ENCODE data around the gene HRK.
A peak's percentile ranks its signal among the peaks of the same experiment; 100 is the strongest.

HRK gene

GRCh38 chr12:116881325-116881876 lies at the start of gene HRK:
Gene HRK, minus strand, starts transcription at chr12:116881441. Its CDS starts 134 bp downstream, at chr12:116881307.
- DNase-seq (ENCODE audit: low read depth): no peak

DNA sequence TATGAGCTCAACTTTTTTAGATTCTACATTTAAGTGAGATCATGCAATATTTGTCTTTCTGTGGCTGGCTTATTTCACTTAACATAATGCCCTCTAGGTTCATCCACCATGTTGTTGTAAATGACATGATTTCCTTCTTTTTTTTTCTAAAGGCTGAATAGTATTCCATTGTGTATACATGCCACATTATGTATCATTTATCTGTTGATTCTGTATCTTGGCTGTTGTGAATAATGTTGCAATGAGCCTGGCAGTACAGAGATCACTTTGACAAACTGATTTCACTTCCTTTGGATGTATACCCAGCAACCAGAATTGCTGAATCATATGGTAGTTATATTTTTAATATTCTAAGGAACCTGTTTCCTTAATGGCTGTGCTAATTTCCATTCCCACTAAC lies 48.6 kb upstream of the HRK start:
- DNase-seq (ENCODE audit: low read depth): no peak

DNA sequence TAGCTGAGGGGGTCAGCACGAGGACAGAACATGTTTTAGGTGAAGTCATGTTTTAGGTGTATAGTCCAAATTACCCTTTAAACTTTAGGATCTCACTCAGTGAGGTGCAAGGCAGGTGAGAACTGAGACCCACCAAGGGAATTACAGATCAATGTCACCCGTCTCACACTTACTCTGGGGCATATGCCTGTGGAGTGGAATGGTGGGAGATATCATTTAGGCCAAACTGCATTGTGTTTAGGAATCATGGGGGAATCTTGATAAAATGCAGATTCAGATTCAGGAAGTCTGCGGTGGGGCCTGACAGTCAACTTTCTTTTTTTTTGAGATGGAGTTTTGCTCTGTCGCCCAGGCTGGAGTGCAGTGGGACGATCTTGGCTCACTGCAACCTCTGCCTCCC lies 47.3 kb upstream of the HRK start:
- DNase-seq (ENCODE audit: low read depth): no peak

DNA sequence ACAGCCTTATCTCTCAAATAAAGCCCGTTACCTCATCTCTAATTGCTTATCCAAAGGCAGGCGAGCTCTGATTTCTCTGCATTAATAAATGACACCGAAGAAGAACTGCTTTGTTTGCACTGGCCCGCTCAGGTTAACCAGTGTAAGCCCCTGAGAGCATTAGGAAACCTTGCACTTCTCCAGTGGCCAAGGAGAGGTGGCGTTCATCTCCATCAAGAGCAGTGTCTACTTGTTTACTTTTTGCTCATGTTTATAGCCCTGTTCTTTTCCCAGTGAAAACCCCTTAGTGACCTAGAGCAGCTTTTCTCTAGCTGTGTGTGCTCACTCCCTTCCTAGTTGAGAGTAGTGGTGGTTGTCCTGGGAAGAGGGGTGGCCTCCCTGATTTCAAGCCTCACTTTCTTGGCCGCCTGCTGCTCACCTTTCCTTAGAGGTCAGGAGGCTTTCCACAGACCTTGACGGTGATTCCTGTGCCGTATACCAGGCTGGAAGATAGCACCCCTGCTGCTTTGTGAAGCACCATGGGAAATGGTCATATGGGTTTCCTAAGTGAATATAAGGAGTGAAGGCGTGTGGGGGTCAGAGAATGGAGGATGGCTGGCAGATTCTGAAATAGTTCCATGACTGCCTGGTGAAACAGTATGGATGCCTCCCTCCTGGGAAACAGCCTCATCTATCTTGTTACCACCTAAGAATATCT lies 46.2 kb upstream of the HRK start:
- no peak for DNase-seq (ENCODE audit: low read depth)

- DNase-seq (ENCODE audit: low read depth): no peak
Observed at GRCh38 chr12:116926283-116927243, 45.3 kb upstream of the HRK start.

GRCh38 chr12:116924558-116925453 lies 43.6 kb upstream of the HRK start:
- DNase-seq (ENCODE audit: low read depth): no peak

DNA sequence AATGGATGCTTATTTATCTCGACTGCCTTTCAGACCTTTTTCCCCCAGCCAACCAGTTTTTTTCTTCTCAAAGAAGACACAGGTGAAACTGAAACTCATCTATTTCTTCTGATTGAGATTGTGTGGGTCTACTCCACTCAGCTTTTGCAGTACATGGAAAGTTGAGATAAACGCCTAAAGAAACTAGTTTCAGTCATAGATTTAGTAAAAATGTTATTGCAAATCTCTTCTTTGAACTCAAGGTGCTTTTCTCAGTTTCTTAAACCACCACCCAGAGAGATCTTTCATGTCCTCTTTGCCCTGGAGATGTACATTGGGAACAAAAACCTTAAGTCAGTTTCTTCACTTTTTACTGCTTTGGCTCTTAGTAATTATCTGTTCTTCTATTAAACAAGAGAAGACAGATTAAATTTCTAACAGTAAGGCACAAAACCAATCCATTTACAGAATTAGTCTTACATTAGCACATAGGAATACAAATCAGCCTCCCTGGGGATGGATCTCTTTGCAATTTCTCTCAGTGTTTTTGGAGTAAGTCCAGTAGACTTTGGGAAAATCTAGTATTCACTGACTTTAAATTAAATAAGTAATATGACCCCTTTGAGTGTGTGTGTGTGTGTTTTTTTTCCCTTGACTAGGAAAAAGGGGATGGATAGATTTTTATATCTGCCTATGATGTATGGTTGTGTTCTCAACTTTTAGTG lies 41.1 kb upstream of the HRK start:
- DNase-seq (ENCODE audit: low read depth): no peak

GRCh38 chr12:116920939-116921338 lies 39.7 kb upstream of the HRK start:
- no peak for DNase-seq (ENCODE audit: low read depth)

DNA sequence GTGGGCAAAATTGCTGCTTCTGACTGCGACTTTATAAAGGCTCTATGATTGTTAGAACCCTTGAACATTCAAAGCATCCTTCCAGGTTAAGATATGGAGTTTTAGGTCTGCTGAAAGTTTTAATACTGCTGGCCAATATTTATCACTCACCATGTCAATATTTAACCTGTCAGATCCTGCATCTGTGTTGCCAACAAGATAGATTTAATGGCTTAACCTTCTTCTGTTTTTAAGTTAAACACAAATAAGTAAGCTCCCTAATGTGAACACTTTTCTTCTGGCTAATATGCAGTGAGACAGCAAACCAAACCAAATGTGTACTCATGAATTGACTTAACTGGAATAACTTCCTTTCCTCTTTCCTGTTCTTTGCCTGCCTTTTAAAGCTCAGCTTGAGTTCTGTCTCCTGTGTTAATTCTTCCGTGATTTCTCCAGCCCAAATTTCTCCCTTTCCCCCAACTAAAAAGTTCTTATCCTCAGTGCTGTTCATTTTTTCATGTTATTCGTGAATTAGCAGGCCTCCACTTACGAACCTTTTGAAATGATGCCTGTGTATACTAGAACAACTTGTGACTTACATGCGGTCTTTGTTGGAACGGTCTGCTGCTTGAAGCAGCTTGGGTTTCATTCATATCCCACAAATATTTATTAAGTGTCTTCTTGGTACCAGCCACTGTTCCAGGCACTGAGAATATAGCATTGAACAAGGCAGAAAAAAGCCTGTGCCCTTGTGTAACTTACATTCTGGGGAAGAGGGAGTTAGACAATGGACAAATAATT lies 38.7 kb upstream of the HRK start:
- no peak for DNase-seq (ENCODE audit: low read depth)

- DNase-seq (ENCODE audit: low read depth): peak; percentile 42
Observed at GRCh38 chr12:116919247-116919661, 38.0 kb upstream of the HRK start.

DNA sequence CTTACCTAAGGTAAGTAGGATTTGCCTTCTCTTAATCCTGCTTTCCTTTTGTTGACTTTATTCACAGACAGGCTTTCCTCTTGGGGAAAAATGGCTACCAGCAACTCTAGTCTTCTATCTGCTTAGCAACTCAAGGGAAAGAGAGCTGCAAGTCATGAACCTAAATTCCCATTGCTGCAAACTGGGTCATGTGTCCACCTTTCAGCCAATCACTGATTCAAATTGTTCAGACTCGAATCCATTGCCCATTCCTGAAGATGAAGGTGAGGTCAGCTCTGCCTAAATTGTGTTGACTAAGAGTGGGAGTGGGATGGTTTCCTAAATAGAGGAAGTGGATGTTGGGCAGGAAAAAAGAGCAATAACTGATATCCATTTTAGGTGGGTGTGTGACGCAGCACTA lies 37.2 kb upstream of the HRK start:
- no peak for DNase-seq (ENCODE audit: low read depth)

- DNase-seq (ENCODE audit: low read depth): no peak
Observed at GRCh38 chr12:116916714-116917114, 35.5 kb upstream of the HRK start.

DNA sequence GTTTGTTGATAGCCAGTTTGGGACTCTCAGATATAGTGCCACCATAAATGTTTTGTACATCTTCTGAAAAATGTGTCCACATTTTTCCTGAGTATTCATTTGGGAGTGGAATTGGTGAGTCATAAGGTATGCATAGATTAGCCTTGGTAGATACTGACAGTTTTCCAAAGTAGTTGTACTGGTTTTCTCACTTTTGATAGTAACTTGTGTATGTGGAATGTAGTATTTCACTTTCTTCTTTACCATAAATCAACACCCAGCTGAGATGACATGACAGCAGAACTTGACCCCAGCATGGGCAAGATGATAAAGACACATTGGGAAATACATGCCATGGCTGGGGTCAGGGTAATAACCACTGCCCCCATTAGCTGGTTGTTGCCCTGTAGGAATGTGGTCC lies 34.9 kb upstream of the HRK start:
- DNase-seq (ENCODE audit: low read depth): no peak

GRCh38 chr12:116915326-116915725 lies 34.1 kb upstream of the HRK start:
- DNase-seq (ENCODE audit: low read depth): no peak

GRCh38 chr12:116910645-116911451 lies 29.6 kb upstream of the HRK start, which contains the start of gene FBXW8:
Gene FBXW8, plus strand, starts transcription at chr12:116910950. Its CDS starts 88 bp downstream, at chr12:116911038.
- DNase-seq (ENCODE audit: low read depth): peak; percentile 64

DNA sequence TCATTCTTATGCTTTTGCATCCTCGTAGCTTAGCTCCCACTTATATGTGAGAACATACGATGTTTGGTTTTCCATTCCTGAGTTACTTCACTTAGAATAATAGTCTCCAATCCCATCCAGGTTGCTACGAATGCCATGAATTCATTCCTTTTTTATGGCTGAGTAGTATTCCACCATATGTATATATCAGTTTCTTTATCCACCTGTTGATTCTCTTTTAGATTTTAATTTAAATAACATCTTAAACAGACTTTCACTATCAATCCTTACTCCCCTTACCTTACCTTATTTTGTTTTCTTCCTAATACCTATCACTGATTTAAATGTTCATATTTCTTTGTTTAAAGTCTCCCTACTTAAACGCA lies 29.0 kb upstream of the HRK start:
- no peak for DNase-seq (ENCODE audit: low read depth)

- DNase-seq (ENCODE audit: low read depth): no peak
Observed at GRCh38 chr12:116906285-116906684, 25.0 kb upstream of the HRK start.

DNA sequence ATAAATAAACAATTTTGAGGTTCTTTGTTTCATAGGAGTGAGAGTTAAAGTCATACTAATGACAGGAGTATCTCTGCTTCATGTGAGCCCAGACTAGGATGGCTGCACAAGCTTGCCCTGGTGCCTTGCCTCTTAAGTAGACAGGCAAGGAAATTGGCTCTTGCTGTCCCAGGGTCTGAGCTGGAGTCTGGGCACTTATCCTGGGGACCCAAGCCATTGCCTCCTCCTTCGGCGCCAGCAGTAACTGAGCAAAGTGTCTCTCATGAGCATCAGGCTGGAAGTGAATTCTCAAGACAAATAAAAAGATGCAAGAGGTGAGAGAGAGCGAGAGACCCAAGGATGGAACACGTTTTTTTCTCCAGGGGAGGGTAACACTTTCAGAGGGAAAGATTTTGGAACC lies 22.6 kb upstream of the HRK start:
- DNase-seq (ENCODE audit: low read depth): no peak

DNA sequence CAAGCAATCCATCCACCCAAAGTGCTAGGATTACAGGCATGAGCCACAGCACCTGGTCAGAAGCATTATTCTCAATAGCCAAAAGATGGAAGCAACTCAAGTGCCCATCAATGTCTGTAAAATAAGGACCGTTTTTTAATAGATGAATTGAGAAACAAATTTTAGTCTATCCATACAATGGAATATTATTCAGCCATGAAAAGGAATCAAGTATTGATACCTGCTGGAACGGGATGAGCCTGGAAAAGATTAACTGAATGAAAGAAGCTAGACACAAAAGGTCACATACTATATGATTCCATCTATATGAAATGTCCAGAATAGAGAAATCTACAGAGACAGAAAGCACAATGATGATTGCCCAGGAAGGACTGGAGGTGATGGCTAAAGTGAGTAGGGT lies 20.4 kb upstream of the HRK start:
- DNase-seq (ENCODE audit: low read depth): no peak

GRCh38 chr12:116898669-116899068 lies 17.4 kb upstream of the HRK start:
- DNase-seq (ENCODE audit: low read depth): no peak
